Neuronal stem cell (in vitro differentiated cells): Measurements from ENCODE around the gene GBE1.
"Not testable (repeated sequence)": the region's sequence is repeated elsewhere in the genome, so short reads cannot be mapped to it uniquely, and the experiment has no call there.

Source experiments
- DNase-seq: peaks from one replicate; pipeline ENCODE4 v3.0.0-alpha.2; 2013; ENCODE audit warnings: low spot score
- H2AFZ ChIP-seq: one replicate; pipeline ENCODE4 v1.6.1; 2013; ENCODE audit warnings: mild to moderate bottlenecking, low read length, inconsistent platforms
- H2AK5ac ChIP-seq: 2 replicates; pipeline ENCODE4 v1.6.1; 2013; ENCODE audit warnings: low read depth, mild to moderate bottlenecking, inconsistent platforms, low read length, moderate library complexity, mixed read lengths
- H2BK120ac ChIP-seq: 2 replicates; pipeline ENCODE4 v1.6.1; 2013; ENCODE audit warnings: low read depth, mild to moderate bottlenecking, inconsistent platforms, low read length, moderate library complexity, mixed read lengths
- H2BK12ac ChIP-seq: one replicate; pipeline ENCODE4 v1.6.1; 2013; ENCODE audit warnings: low read length, inconsistent platforms
- H2BK15ac ChIP-seq: 2 replicates; pipeline ENCODE4 v1.6.1; 2013; ENCODE audit warnings: mild to moderate bottlenecking, low read length, inconsistent platforms, mixed read lengths
- H2BK5ac ChIP-seq: one replicate; pipeline ENCODE4 v1.6.1; 2013; ENCODE audit warnings: inconsistent platforms, mild to moderate bottlenecking, low read length, moderate library complexity
- H3K14ac ChIP-seq: one replicate; pipeline ENCODE4 v1.6.1; 2013; ENCODE audit warnings: low read length, inconsistent platforms
- H3K18ac ChIP-seq: 2 replicates; pipeline ENCODE4 v1.6.1; 2013; ENCODE audit warnings: low read length, inconsistent platforms
- H3K23ac ChIP-seq: 2 replicates; pipeline ENCODE4 v1.6.1; 2013; ENCODE audit warnings: low read depth, mild to moderate bottlenecking, mixed read lengths, low read length, inconsistent platforms; ENCODE audit not compliant: poor library complexity
- H3K27ac ChIP-seq: replicated peaks from 3 replicates; pipeline ENCODE4 v1.5.1; 2013; ENCODE audit warnings: low read length, inconsistent platforms
- H3K27me3 ChIP-seq, 3 experiments: 2 replicates each; pipeline ENCODE4 v1.6.1; 2013; ENCODE audit warnings: low read length in 3 of 3, mild to moderate bottlenecking in 2 of 3, inconsistent platforms in 1 of 3, low read depth in 1 of 3, mixed read lengths in 1 of 3, moderate library complexity in 1 of 3; ENCODE audit not compliant: control insufficient read depth in 3 of 3, insufficient read depth in 3 of 3
- H3K36me3 ChIP-seq, 2 donors: replicated peaks in 1 of 2; 2 replicates each; pipeline ENCODE4 v1.6.1; 2013; ENCODE audit warnings: low read length in 2 of 2; ENCODE audit not compliant: control insufficient read depth in 2 of 2, insufficient read depth in 2 of 2
- H3K4ac ChIP-seq: 2 replicates; pipeline ENCODE4 v1.6.1; 2013; ENCODE audit warnings: inconsistent platforms, mild to moderate bottlenecking, low read length, moderate library complexity
- H3K4me1 ChIP-seq, 2 donors: 1 replicate in 1 of 2; 2 replicates in 1 of 2; pipeline ENCODE4 v1.6.1; 2013; ENCODE audit warnings: low read length in 2 of 2, low read depth in 1 of 2; ENCODE audit not compliant: control insufficient read depth in 2 of 2, insufficient read depth in 1 of 2
- H3K4me2 ChIP-seq: one replicate; pipeline ENCODE4 v1.6.1; 2013; ENCODE audit warnings: mild to moderate bottlenecking, low read length, inconsistent platforms; ENCODE audit not compliant: insufficient read depth, poor library complexity, severe bottlenecking
- H3K4me3 ChIP-seq, 2 donors: 2 replicates each; pipeline ENCODE4 v1.5.1; 2013; ENCODE audit warnings: low read length in 2 of 2, mild to moderate bottlenecking in 2 of 2, inconsistent platforms in 1 of 2, moderate library complexity in 1 of 2
- H3K79me1 ChIP-seq: one replicate; pipeline ENCODE4 v1.6.1; 2013; ENCODE audit warnings: low read depth, mild to moderate bottlenecking, inconsistent platforms, low read length, moderate library complexity
- H3K9ac ChIP-seq: one replicate; pipeline ENCODE4 v1.6.1; 2013; ENCODE audit warnings: mild to moderate bottlenecking, low read depth, low read length, inconsistent platforms; ENCODE audit not compliant: poor library complexity
- H3K9me3 ChIP-seq, 2 donors: replicated peaks in 1 of 2; 2 replicates each; pipeline versions ENCODE3 to v1.6.1; 2013; ENCODE audit warnings: low read length in 2 of 2, mild to moderate bottlenecking in 2 of 2, inconsistent platforms in 1 of 2, low read depth in 1 of 2, mixed read lengths in 1 of 2, moderate library complexity in 1 of 2; ENCODE audit not compliant: control insufficient read depth in 2 of 2, insufficient read depth in 1 of 2
- H4K8ac ChIP-seq: one replicate; pipeline ENCODE4 v1.6.1; 2013; ENCODE audit warnings: low read depth, mild to moderate bottlenecking, inconsistent platforms, low read length, moderate library complexity
- H4K91ac ChIP-seq: one replicate; pipeline ENCODE4 v1.6.1; 2013; ENCODE audit warnings: low read length, low read depth, mild to moderate bottlenecking, inconsistent platforms; ENCODE audit not compliant: poor library complexity
- WGBS, 2 donors: extraction: QIAGEN DNeasy Blood & Tissue Kit; methylation state at CpG; one replicate each; pipeline ENCODE4 v1.1.7; 2013; ENCODE audit warnings: missing lambda C conversion rate in 2 of 2, mixed read lengths in 1 of 2; ENCODE audit not compliant: insufficient read length in 2 of 2, insufficient replicate concordance in 1 of 2; ENCODE audit errors: extremely low coverage in 2 of 2; 5-methylcytosine and 5-hydroxymethylcytosine counted together

The GBE1 gene

GRCh38 chr3:81758771-81759170 is 2.7 kb downstream of the GBE1 start:
- not testable (repeated sequence) for H3K4me1 ChIP-seq, H3K18ac ChIP-seq, H3K23ac ChIP-seq, H3K27me3 ChIP-seq, H4K8ac ChIP-seq, H2AK5ac ChIP-seq, H2AFZ ChIP-seq, H3K4ac ChIP-seq, H2BK120ac ChIP-seq, H3K4me3 ChIP-seq, H2BK12ac ChIP-seq, H4K91ac ChIP-seq, DNase-seq, H3K27ac ChIP-seq, H2BK15ac ChIP-seq, H3K79me1 ChIP-seq, H2BK5ac ChIP-seq, H3K9ac ChIP-seq, H3K14ac ChIP-seq, H3K4me2 ChIP-seq, H3K36me3 ChIP-seq
- H3K9me3 ChIP-seq: peaks cover 0 to 11% of the 10 kb centered on the region in 2 donors
- WGBS, 2 donors: no CpG with 5 or more reads among the region's 4 CpGs

DNA sequence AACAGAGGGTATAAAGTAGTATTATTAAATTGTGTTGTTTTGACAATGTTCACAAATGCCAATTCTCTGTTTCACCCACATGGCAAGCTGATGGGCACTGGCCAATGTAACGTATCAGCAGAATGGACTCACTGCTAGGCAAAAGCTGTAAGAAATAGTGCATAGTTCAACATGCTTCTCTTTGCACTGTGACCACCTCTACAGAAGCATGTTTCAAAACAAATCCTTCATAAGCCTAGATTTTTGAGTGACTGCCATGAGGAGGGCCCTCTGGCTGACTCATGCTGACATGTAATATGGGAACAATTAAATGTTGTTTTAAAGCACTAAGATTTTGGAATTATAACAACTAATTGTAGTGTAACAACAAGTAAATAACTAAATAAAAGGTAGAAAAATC is 3.2 kb downstream of the GBE1 start:
- peaks cover 0 to 8% of the 10 kb centered on the region in 2 donors for H3K4me1 ChIP-seq

GRCh38 chr3:81753416-81754027 is 7.9 kb downstream of the GBE1 start:
- H3K79me1 ChIP-seq: no peaks in the 10 kb centered on the region
- H3K4ac ChIP-seq: no peak overlapping the region
- no peak for DNase-seq
- H3K27ac ChIP-seq: no peak overlapping the region
- H3K4me1 ChIP-seq: no peaks in the 10 kb centered on the region
- no peak overlapping the region for H3K23ac ChIP-seq
- no peaks in the 10 kb centered on the region for H3K36me3 ChIP-seq
- no CpG with 5 or more reads among the region's 2 CpGs for WGBS, 2 donors
- no peak overlapping the region for H4K8ac ChIP-seq
- no peak overlapping the region for H3K4me3 ChIP-seq
- H2BK5ac ChIP-seq: no peak overlapping the region
- no peak overlapping the region for H2AK5ac ChIP-seq
- H2BK15ac ChIP-seq: no peak overlapping the region
- peaks cover 0 to 11% of the 10 kb centered on the region in 2 donors for H3K9me3 ChIP-seq
- H3K27me3 ChIP-seq: no peaks in the 10 kb centered on the region
- H2AFZ ChIP-seq: no peak overlapping the region
- no peak overlapping the region for H3K9ac ChIP-seq
- H2BK120ac ChIP-seq: no peak overlapping the region
- H3K4me2 ChIP-seq: no peak overlapping the region
- H3K14ac ChIP-seq: no peak overlapping the region
- no peak overlapping the region for H2BK12ac ChIP-seq
- no peak overlapping the region for H3K18ac ChIP-seq
- H4K91ac ChIP-seq: no peak overlapping the region

More for the DNA sequence above, 3.2 kb downstream of the GBE1 start:
- Histone ChIP-seq H3K9ac (no peak overlapping the region), H2AFZ (no peak overlapping the region), H3K9me3 (peaks cover 0 to 11% of the 10 kb centered on the region in 2 donors), H3K79me1 (no peaks in the 10 kb centered on the region), H2AK5ac (no peak overlapping the region), H3K4me2 (no peak overlapping the region), H3K18ac (no peak overlapping the region), H3K23ac (no peak overlapping the region), H3K27ac (no peak overlapping the region), H2BK12ac (no peak overlapping the region), H2BK5ac (no peak overlapping the region), H3K36me3 (no peaks in the 10 kb centered on the region), H4K91ac (no peak overlapping the region), H4K8ac (no peak overlapping the region), H3K27me3 (peaks cover 0 to 2% (median 0%) of the 10 kb centered on the region in 3 experiments), H3K4me3 (no peak overlapping the region), H2BK15ac (no peak overlapping the region), H3K14ac (no peak overlapping the region), H2BK120ac (no peak overlapping the region), H3K4ac (no peak overlapping the region)
- no peak for DNase-seq
- WGBS, 2 donors: no CpG with 5 or more reads among the region's 1 CpG

- Histone ChIP-seq H3K36me3 (no peaks in the 10 kb centered on the region), H2BK15ac (no peak overlapping the region), H4K8ac (no peak overlapping the region), H3K9me3 (peaks cover 0 to 11% of the 10 kb centered on the region in 2 donors), H2AK5ac (no peak overlapping the region), H3K18ac (no peak overlapping the region), H3K9ac (no peak overlapping the region), H4K91ac (no peak overlapping the region), H2BK12ac (no peak overlapping the region), H3K4me1 (no peaks in the 10 kb centered on the region), H3K4ac (no peak overlapping the region), H3K23ac (no peak overlapping the region), H2BK5ac (no peak overlapping the region), H3K4me3 (no peak overlapping the region), H3K27me3 (no peaks in the 10 kb centered on the region), H2AFZ (no peak overlapping the region), H3K79me1 (no peaks in the 10 kb centered on the region), H3K27ac (no peak overlapping the region), H3K14ac (no peak overlapping the region), H2BK120ac (no peak overlapping the region), H3K4me2 (no peak overlapping the region)
- no peak for DNase-seq
Measured at GRCh38 chr3:81752604-81753003, 8.8 kb downstream of the GBE1 start.
